ENCODE results near the gene APOL1.

- TF ChIP-seq EZH2phosphoT487 (IDR thresholded peaks at IDR 0.05; ENCODE audit: borderline replicate concordance, low read depth): no peak
- TF ChIP-seq CTCF (IDR thresholded peaks at IDR 0.05): peak; percentile 95
- TF ChIP-seq EP300 (IDR thresholded peaks at IDR 0.05; ENCODE audit: borderline replicate concordance in 1 of 2, low read depth in 1 of 2, low read length in 1 of 2): no peak
- TF ChIP-seq ELF1 (IDR thresholded peaks at IDR 0.05): no peak
- no peak for TF ChIP-seq REST (IDR thresholded peaks at IDR 0.05; ENCODE audit: low read depth, low read length)
- no peak for TF ChIP-seq MAX (IDR thresholded peaks at IDR 0.05; ENCODE audit: low read depth)
- no peak for TF ChIP-seq TAF1 (IDR thresholded peaks at IDR 0.05; ENCODE audit: borderline replicate concordance, low read depth, low read length)
- no peak for TF ChIP-seq POLR2AphosphoS5 (IDR thresholded peaks at IDR 0.05; ENCODE audit: low read depth, low read length)
- no peak for TF ChIP-seq FOXJ3 (CRISPR knock-in tag; IDR thresholded peaks at IDR 0.05)
- TF ChIP-seq RAD21 (IDR thresholded peaks at IDR 0.05; ENCODE audit: low read length): peak; percentile 92
- no peak for TF ChIP-seq USF1 (IDR thresholded peaks at IDR 0.05; ENCODE audit: borderline replicate concordance, low read depth)
- TF ChIP-seq GATA2 (CRISPR knock-in tag; IDR thresholded peaks at IDR 0.05): no peak
- peak; percentile 20 for TF ChIP-seq CHD2 (IDR thresholded peaks at IDR 0.05; ENCODE audit: low read length, partially characterized antibody)
- TF ChIP-seq MXI1 (IDR thresholded peaks at IDR 0.05; ENCODE audit: low read depth, low read length): no peak
These were observed 48.5 kb downstream of the APOL1 start for GRCh38 chr22:36301384-36301828.
